Sigmoid colon (tissue), 7 donors: ENCODE data around the gene SLC25A17. TPM values are rescaled to one million over a fixed set of nuclear protein-coding genes. Genes with fewer than 3 reads are reported as not detected.

Source experiments
- DNase-seq: peaks from one replicate; pipeline ENCODE4 v3.0.0-alpha.2; 2019
- H3K27ac ChIP-seq, 4 donors: fragments of 200-600 bp; sonication (generic); one replicate each; pipeline ENCODE4 v1.5.1; 2016 to 2019; ENCODE audit warnings: mild to moderate bottlenecking in 1 of 4
- H3K27me3 ChIP-seq, 3 donors: fragments of 200-600 bp; sonication (generic); one replicate each; pipeline ENCODE4 v1.5.1; 2019; ENCODE audit warnings: mild to moderate bottlenecking in 1 of 3
- H3K36me3 ChIP-seq, 4 donors: fragments of 200-600 bp; sonication (generic); one replicate each; pipeline ENCODE4 v1.5.1; 2016 to 2019
- H3K4me1 ChIP-seq, 4 donors: fragments of 200-600 bp; sonication (generic); one replicate each; pipeline ENCODE4 v1.5.1; 2017 to 2019
- H3K4me3 ChIP-seq, 4 donors: fragments of 200-600 bp; sonication (generic); one replicate each; pipeline ENCODE4 v1.5.1; 2017 to 2019; ENCODE audit warnings: mild to moderate bottlenecking in 2 of 4, moderate library complexity in 1 of 4
- H3K9me3 ChIP-seq, 4 donors: fragments of 200-600 bp in 3 of 4; sonication (generic) in 3 of 4; one replicate each; pipeline versions ENCODE4 v1.5.1 to v1.6.1; 2013 to 2019
- EP300 ChIP-seq, 4 donors: sonication (generic); formaldehyde crosslinking; IDR thresholded peaks; one replicate each; pipeline ENCODE4 v1.6.1; 2017; ENCODE audit warnings: antibody characterized with exemption in 4 of 4
- POLR2A ChIP-seq, 2 donors: fragments of 450-650 bp; IDR thresholded peaks; one replicate each; pipeline ENCODE4 v1.6.1; 2016; ENCODE audit warnings: antibody characterized with exemption in 2 of 2, mild to moderate bottlenecking in 2 of 2, moderate library complexity in 2 of 2
- POLR2AphosphoS5 ChIP-seq, 4 donors: sonication (generic); formaldehyde crosslinking; IDR thresholded peaks; one replicate each; pipeline ENCODE4 v1.6.1; 2017; ENCODE audit warnings: antibody characterized with exemption in 4 of 4
- WGBS, 2 donors: extraction: QIAGEN DNeasy Blood & Tissue Kit; methylation state at CpG; one replicate each; pipeline ENCODE4 v1.1.7; 2013; 5-methylcytosine and 5-hydroxymethylcytosine counted together
- intact Hi-C: fragments of 100-400 bp; cut with DNase I; formaldehyde crosslinking; loops from one replicate; pipeline ENCODE4 v1.15.1; 2023
- polyA plus RNA-seq, 3 donors: library from polyadenylated mRNA; stranded (reverse); fragments of 200-250 nt; gene quantifications; one replicate each; pipeline ENCODE4 v1.2.3, GENCODE V29; 2013
- total RNA-seq, 4 donors: library from RNA; depleted of rRNA; stranded (reverse); fragments of >200 nt; gene quantifications; one replicate each; pipeline ENCODE4 v1.1.0, GENCODE V29; 2016
- TF ChIP-seq, protein P1 (sequence below), 4 experiments: fragments of 450-650 bp in 3 of 4; fragments of 200-600 bp in 1 of 4; IDR thresholded peaks; one replicate each; pipeline ENCODE4 v1.5.1; 2016 to 2019; ENCODE audit warnings: antibody characterized with exemption in 4 of 4, mild to moderate bottlenecking in 3 of 4, moderate library complexity in 2 of 4
- donor health status: healthy with polysubstance abuse.
- donor health status: Bipolar disorder and iron deficiency.
- donor health status: healthy.

The SLC25A17 gene
- total and polyA plus RNA-seq, 7 donors: 6.2 to 14.7 (median 10.7) TPM

- TF ChIP-seq POLR2A (IDR thresholded peaks at IDR 0.05) (no peak), EP300 (IDR thresholded peaks at IDR 0.05) (no peak), POLR2AphosphoS5 (IDR thresholded peaks at IDR 0.05) (no peak)
- TF ChIP-seq, protein P1, sequence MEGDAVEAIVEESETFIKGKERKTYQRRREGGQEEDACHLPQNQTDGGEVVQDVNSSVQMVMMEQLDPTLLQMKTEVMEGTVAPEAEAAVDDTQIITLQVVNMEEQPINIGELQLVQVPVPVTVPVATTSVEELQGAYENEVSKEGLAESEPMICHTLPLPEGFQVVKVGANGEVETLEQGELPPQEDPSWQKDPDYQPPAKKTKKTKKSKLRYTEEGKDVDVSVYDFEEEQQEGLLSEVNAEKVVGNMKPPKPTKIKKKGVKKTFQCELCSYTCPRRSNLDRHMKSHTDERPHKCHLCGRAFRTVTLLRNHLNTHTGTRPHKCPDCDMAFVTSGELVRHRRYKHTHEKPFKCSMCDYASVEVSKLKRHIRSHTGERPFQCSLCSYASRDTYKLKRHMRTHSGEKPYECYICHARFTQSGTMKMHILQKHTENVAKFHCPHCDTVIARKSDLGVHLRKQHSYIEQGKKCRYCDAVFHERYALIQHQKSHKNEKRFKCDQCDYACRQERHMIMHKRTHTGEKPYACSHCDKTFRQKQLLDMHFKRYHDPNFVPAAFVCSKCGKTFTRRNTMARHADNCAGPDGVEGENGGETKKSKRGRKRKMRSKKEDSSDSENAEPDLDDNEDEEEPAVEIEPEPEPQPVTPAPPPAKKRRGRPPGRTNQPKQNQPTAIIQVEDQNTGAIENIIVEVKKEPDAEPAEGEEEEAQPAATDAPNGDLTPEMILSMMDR (IDR thresholded peaks at IDR 0.05): no peak
- no peaks in the 10 kb centered on the region for H3K27me3 ChIP-seq
- 5 to 10% methylated on average over 4 of the region's 4 CpGs for WGBS, 2 donors
Measured at GRCh38 chr22:40819599-40820140, 524 bp upstream of the SLC25A17 start.

GRCh38 chr22:40818192-40818746, 877 bp downstream of the SLC25A17 start:
- intact Hi-C loops: loop anchor here (5.0 kb wide), 2 partner anchors 39 to 136 kb away; partner anchors contain the start of genes ST13 and XPNPEP3
- WGBS, 2 donors: 25 to 33% methylated on average over 14 of the region's 14 CpGs
- TF ChIP-seq EP300 (IDR thresholded peaks at IDR 0.05) (no peak), POLR2AphosphoS5 (IDR thresholded peaks at IDR 0.05) (no peak), POLR2A (IDR thresholded peaks at IDR 0.05) (no peak)
- TF ChIP-seq, protein P1 (IDR thresholded peaks at IDR 0.05): no peak

More at GRCh38 chr22:40819599-40820140, 524 bp upstream of the SLC25A17 start:
- Histone ChIP-seq H3K4me3 (peak overlapping the region; percentile 79 to 88 (median 86)), H3K27ac (peak overlapping the region; percentile 78 to 82 (median 82)), H3K4me1 (peaks cover 0 to 29% (median 26%) of the 10 kb centered on the region in 4 donors), H3K9me3 (no peaks in the 10 kb centered on the region), H3K36me3 (peaks cover 0 to 22% (median 3%) of the 10 kb centered on the region in 4 donors)
- intact Hi-C loops: loop anchor here (5.0 kb wide), 2 partner anchors 38 to 137 kb away; partner anchors contain the start of genes ST13 and XPNPEP3
- DNase-seq: no peak

DNA sequence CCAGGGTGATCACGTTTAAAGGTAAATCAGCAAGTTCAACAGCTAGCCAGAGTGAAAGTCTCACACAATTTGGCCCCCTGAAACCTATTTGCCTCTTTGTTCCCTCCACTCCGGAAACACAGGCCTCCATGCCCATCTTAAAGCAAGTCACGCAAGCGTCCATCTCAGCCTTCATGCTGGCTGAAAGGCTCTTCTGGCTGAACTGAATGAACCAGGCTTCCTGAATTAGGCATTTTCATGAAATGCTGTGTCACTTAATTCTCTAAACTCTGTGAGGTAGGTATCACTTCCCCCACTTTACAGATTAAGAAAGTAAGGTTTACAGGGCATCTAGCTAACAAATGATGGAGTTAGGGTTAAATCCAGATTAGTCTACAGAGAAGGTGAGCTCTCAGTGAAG, 1.4 kb downstream of the SLC25A17 start:
- peaks cover 0 to 2% (median 0%) of the 10 kb centered on the region in 4 donors for H3K36me3 ChIP-seq
- 89 to 91% methylated on average over 4 of the region's 4 CpGs for WGBS, 2 donors
- H3K27me3 ChIP-seq: no peaks in the 10 kb centered on the region
- no peak overlapping the region for H3K27ac ChIP-seq
- TF ChIP-seq, protein P1 (IDR thresholded peaks at IDR 0.05): no peak
- TF ChIP-seq POLR2AphosphoS5 (IDR thresholded peaks at IDR 0.05) (no peak), EP300 (IDR thresholded peaks at IDR 0.05) (no peak), POLR2A (IDR thresholded peaks at IDR 0.05) (no peak)
- intact Hi-C loops: loop anchor here (5.0 kb wide), 2 partner anchors 40 to 135 kb away; partner anchors contain the start of genes ST13 and XPNPEP3
- peaks cover 0 to 29% (median 26%) of the 10 kb centered on the region in 4 donors for H3K4me1 ChIP-seq
- DNase-seq: no peak
- H3K9me3 ChIP-seq: no peaks in the 10 kb centered on the region
- peak overlapping the region in 2 of 4 donors; percentile 86 to 88 for H3K4me3 ChIP-seq

More at GRCh38 chr22:40818192-40818746, 877 bp downstream of the SLC25A17 start:
- H3K4me1 ChIP-seq: peaks cover 0 to 29% (median 26%) of the 10 kb centered on the region in 4 donors
- no peak for DNase-seq
- peak overlapping the region; percentile 79 to 88 (median 86) for H3K4me3 ChIP-seq
- no peaks in the 10 kb centered on the region for H3K27me3 ChIP-seq
- H3K9me3 ChIP-seq: no peaks in the 10 kb centered on the region
- peaks cover 0 to 8% (median 0%) of the 10 kb centered on the region in 4 donors for H3K36me3 ChIP-seq
- peak overlapping the region in 2 of 4 donors; percentile 82 for H3K27ac ChIP-seq

DNA sequence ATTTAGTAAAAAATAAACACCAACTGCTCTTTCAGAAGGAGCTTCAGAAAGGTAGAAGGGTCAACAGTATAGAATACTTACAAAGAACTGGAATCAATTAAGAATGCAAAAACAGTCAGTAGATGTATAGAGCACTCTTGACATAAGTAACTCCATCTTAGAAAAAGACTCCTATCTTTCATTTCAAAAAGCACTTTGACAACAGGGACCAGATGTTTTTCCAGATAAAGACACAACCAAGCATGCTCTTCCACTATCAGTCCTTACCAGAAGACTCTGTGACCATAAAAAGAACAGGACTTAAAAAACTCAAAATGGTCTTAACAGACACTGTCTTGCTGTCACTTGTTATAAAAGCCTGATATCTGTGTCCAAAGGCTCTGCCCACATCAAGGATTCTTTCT, 5.2 kb downstream of the SLC25A17 start:
- H3K9me3 ChIP-seq: no peaks in the 10 kb centered on the region
- no peaks in the 10 kb centered on the region for H3K27me3 ChIP-seq
- no peak for DNase-seq
- TF ChIP-seq POLR2A (IDR thresholded peaks at IDR 0.05) (no peak), EP300 (IDR thresholded peaks at IDR 0.05) (no peak), POLR2AphosphoS5 (IDR thresholded peaks at IDR 0.05) (no peak)
- TF ChIP-seq, protein P1 (IDR thresholded peaks at IDR 0.05): no peak
- no peaks in the 10 kb centered on the region for H3K36me3 ChIP-seq
- H3K27ac ChIP-seq: no peak overlapping the region
- no peak overlapping the region for H3K4me3 ChIP-seq
- peaks cover 0 to 21% (median 18%) of the 10 kb centered on the region in 4 donors for H3K4me1 ChIP-seq
- intact Hi-C loops: no loop called here
